IPS-11a (cell line): Measurements from ENCODE around the gene LAIR2.

Source experiments
- H3K4me3 ChIP-seq: one replicate; pipeline ENCODE4 v1.5.1; 2013; ENCODE audit warnings: low read depth, low read length, control low read depth

The LAIR2 gene, protein sequence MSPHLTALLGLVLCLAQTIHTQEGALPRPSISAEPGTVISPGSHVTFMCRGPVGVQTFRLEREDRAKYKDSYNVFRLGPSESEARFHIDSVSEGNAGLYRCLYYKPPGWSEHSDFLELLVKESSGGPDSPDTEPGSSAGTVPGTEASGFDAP

DNA sequence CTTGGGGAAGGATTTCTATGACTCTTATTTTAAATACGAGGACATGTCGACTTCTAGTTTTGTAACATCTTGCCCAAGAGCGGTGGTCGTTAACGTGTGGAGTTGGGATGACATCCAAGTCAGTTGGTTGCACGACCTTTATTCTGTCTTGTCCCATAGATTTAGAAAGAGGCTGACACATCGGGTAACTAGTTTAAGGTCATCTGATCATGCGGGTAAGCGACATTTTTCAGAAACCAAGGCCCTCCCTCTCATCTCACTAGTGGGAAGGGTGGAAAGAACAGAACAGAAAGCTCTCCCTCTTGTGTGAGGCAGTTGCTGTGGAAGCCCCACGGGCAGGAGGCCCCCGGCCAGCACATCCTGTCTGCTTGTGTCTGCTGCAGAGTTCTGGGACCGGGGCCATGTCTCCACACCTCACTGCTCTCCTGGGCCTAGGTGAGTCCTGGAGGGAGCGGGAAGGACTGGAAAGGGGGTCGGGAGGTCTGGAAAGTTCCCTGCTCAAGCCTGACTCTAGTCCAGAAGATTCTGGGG is at the start of gene LAIR2:
Gene LAIR2 (plus strand): TSS at position 314 of the 531 bp plus-strand sequence. CDS start 88 bp downstream, at position 402.
- no peak within 1 kb of the TSS for H3K4me3 ChIP-seq

DNA sequence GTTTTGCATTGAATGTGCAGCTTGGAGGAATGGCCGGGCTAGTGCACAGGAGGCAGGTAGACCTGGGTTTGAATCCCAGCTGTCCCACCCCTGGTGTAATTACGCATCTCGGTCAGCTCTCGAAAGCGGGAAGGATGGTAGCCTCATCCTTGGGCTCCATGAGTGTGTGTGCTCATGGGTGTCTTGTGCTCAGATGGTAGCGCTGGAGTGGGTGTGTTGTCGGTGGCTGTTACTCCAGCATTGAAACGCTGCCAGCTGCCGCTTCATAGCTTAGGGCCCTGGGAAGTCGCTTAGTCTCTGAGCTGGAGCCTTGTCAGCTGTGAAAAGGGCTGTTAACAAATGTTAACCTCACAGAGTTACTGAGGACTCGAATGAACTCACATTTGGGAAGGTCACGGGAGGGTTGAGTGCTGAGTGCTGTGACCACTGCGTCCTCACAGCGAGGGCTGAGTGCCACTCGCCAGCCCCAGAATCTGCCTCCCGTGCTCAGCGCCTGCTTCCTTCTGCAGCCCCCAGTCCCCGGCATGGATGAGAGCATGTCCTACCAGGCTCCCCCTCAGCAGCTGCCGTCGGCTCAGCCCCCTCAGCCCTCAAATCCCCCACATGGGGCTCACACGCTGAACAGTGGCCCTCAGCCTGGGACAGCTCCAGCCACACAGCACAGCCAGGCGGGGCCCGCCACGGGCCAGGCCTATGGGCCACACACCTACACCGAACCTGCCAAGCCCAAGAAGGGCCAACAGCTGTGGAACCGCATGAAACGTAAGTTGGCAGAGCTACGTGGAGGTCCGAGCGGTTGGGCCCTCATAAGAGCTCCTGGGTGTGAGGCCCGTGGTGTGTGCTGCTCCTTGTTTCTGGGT is 48.5 kb upstream of the LAIR2 start:
- no peak overlapping the region for H3K4me3 ChIP-seq

- H3K4me3 ChIP-seq = no peak overlapping the region
Observed at GRCh38 chr19:54454781-54455675, 47.6 kb upstream of the LAIR2 start.

GRCh38 chr19:54455786-54456422 is 46.7 kb upstream of the LAIR2 start:
- H3K4me3 ChIP-seq = no peak overlapping the region

DNA sequence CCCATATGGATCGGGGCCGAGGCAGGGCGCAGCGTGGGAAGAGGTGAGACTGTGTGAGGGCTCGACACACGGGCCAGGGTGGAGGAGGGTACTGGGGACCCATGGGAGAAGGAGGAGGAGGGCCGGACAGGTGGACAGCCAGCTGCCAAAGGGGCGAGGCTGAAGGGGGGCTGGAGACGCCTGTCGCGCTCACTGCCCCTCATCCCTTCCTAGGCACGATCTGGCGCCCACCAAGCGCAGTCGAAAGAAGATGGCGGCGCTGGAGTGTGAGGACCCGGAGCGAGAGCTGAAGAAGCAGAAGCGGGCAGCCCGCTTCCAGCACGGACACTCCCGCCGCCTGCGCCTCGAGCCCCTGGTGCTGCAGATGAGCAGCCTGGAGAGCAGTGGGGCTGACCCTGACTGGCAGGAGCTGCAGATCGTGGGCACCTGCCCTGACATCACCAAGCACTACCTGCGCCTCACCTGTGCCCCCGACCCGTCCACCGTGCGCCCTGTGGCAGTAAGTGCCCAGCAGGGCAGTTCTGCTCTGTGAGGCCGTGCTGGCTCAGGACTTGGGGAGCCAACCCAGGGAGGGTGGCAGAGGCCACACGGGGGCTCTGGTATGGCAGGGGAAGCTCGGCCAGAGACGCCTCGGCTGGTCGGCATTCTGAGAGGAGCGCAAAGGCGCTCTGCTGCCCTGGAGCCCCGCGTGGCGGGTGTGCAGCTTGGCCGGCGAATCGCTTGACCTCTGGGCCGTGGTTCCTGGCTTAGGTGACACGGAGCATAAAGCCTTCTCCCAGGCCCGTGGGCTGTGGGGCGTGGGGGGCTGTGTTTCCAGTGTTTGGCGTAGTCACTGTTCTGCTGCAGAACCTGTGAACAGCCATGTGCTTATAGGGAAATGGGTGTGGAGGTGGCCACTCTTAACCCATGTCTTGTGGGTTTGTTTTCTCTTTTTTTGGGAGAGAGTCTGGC is 45.9 kb upstream of the LAIR2 start:
- H3K4me3 ChIP-seq = no peak overlapping the region

DNA sequence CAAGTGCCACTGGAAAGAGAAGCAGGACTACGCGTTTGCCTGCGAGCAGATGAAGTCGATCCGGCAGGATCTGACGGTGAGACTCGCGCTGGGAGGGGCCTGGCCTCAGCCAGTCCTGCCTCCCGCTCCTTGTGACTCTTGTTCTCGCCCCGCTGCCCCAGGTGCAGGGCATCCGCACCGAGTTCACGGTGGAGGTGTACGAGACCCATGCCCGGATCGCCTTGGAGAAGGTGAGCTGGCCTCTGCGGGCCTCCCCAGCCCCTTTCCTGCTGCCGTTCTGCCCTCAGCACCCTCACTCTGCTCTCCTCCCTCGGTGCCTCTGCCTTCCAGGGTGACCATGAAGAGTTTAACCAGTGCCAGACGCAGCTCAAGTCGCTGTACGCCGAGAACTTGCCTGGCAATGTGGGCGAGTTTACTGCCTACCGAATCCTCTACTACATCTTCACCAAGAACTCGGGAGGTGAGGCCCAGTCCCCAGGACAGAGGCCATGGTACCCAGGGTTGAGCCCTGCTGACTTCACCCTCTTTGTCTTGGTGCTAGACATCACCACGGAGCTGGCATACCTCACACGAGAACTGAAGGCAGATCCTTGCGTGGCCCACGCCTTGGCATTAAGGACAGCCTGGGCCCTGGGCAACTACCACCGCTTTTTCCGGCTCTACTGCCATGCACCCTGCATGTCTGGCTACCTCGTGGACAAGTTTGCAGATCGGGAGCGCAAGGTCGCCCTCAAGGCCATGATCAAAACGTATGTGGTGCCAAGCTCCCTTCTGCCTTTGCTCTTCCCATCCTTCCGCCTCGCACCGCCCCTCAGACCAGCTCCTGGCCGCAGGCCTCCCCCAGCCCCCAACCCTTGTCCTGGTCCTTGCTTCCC is 44.6 kb upstream of the LAIR2 start:
- H3K4me3 ChIP-seq = no peak overlapping the region

DNA sequence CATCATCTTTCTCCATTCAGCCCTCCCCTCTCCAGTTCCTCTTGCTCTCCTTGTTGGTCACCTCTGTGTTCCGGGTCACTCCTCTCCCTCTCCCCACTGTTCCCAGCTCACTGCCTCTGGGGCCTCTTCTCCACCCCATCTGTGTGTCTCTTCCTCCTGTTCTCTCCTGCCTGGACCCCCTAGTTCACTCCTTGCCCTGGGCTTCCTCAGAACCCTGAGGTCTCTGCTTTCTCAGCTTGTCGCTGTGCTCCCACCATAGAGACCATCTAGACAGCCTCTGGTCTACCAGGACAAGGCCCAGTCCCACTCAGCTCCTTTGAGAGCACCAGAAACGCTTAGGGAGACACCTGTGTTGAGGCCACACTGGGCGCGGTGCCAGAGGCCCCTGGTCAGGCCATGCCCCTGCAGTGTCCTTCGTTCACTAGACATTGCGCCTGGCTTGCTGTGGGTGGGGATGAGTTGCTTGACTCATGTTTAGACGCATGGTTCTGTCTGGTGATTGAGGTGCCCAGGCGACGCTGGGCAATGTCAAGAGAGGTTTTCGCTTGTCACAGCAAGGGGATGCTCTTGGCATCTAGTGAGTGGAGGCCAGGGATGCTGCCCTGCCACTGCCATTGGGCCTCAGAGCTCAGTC is 43.9 kb upstream of the LAIR2 start:
- no peak overlapping the region for H3K4me3 ChIP-seq

- no peak overlapping the region for H3K4me3 ChIP-seq
Observed at GRCh38 chr19:54459282-54460229, 43.1 kb upstream of the LAIR2 start.

DNA sequence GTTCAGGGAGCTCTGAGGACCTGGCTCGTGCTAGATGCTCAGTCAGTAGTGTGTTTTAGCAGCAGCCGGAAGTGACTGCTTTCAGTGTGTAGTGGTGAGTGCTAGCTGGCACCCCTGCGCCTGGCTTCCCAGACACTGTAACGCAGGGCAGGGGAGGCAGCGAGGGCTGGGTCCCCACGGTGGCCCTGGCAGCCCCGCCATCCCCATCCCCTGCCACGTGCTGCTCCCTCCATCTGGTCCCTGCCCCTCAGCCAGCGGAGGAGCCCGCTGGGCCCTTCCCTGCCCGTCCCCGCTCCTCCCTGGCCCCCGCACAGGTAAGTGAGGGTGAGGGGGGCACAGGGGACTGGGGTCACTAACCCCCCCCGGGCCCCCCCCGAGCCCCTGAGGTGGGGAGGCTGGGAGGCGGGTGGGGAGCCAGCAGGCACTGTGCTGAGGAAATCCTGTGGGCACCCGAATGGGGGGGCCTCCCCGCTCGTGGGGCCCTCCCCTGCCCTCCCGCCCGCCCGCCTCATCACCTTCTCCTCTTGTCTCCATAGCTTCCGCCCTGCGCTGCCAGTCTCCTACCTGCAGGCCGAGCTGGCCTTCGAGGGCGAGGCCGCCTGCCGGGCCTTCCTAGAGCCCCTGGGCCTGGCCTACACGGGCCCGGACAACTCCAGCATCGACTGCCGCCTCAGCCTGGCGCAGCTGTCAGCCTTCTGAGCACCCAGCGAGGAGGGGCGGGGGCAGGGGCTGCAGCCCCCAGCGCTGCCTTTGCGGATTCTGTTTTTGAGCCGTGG is 42.2 kb upstream of the LAIR2 start:
- H3K4me3 ChIP-seq = no peak overlapping the region

DNA sequence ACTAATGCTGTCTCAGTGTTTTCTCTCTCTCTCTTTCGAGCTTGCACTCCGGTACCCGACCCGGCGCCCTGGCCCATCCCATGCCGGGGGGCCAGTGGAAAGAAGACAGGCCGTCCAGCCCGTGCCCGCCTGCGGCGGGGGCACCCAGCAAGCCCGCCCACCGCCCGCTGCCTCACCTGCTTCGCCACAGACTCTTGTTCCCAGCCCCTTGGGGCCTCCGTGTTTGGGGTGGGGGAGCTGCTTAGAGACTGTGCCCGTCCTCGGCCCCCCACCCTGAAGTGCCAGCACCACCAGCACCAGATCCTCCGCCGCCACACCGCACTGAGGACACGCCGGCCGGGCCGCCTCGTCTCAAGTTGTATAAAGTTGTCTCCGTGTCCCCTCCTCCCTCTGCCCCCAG is 41.4 kb upstream of the LAIR2 start:
- no peak overlapping the region for H3K4me3 ChIP-seq

GRCh38 chr19:54461613-54462012 is 41.0 kb upstream of the LAIR2 start:
- H3K4me3 ChIP-seq = no peak overlapping the region

- H3K4me3 ChIP-seq = no peak overlapping the region
Observed at GRCh38 chr19:54462047-54462654, 40.5 kb upstream of the LAIR2 start.

DNA sequence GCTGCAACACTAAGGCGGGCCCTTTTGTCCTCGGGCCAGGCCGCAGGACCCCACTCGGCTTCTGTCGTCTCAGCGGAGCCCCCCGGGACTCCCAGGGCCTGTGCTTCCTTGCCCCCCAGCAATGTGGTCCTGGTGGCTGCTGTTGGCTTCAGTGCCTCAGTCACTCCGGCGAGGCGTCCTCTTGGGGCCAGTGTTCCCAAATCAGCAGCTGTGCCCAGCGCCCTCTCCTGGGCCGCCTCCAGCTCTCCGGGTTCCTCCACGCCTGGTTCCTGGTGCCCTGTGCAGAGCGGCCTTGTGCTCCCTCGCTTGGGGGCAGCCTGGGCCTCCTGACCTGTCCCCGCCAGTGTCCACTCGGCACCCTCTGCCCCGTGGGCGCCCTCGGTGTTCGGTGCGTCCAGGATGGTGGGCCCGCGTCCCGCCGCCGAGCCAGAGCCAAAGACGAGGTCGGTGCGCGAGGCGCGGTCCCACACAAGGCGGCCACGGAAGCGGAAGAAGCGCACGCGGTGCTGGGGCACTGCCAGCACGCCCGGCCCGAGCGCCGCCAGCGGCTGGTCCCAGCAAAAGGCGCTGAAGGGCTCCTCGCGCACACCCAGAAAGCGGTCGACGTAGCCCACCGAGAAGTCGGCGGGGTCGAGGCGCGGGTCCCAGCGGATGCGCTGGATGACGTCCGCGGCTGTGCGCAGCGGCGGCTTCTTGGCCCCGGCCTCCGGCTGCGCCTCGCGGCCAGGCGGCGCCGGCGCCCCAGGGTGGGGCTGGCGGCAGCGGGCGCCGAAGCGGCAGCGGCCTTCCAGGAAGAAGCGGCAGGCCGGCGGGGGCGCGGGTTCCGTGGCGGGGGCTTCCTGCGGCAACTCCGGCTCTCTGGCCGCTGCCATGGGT is 39.7 kb upstream of the LAIR2 start:
- H3K4me3 ChIP-seq = peak overlapping the region; percentile 43

GRCh38 chr19:54463531-54464043 is 39.0 kb upstream of the LAIR2 start, which contains the start of gene LENG9:
Gene LENG9, minus strand, starts transcription at chr19:54463778. Its CDS starts 252 bp downstream, at chr19:54463526.
- peak within 1 kb of the TSS; percentile 60 for H3K4me3 ChIP-seq
